K562 (cell line): ENCODE measurements around the gene ATG4D. TPM values are rescaled to one million over a fixed set of nuclear protein-coding genes. Genes with fewer than 3 reads are reported as not detected.

ENCODE experiments used
- CCNT2 ChIP-seq: IDR thresholded peaks from 2 replicates; pipeline ENCODE4 v1.6.1; 2011; ENCODE audit warnings: borderline replicate concordance, low read depth, mild to moderate bottlenecking, moderate library complexity, mixed read lengths, low read length; ENCODE audit not compliant: insufficient read length; ENCODE audit errors: extremely low read depth
- CLOCK ChIP-seq: fragments of 250-450 bp; sonication (Bioruptor Pico); IDR thresholded peaks from 2 replicates; pipeline ENCODE4 v1.4.0; 2020; ENCODE audit warnings: mild to moderate bottlenecking, moderate library complexity, borderline replicate concordance
- ELF1 ChIP-seq: fragments of 200-800 bp; sonication (Bioruptor generic); IDR thresholded peaks from 2 replicates; pipeline ENCODE4 v1.6.1; 2016; ENCODE audit warnings: missing genetic modification characterization, missing compliant biosample characterization
- EP300 ChIP-seq: IDR thresholded peaks from 2 replicates; pipeline ENCODE4 v1.6.1; 2012; ENCODE audit warnings: low read length, improper control_type of control experiment
- EP400 ChIP-seq: fragments of 450-650 bp; IDR thresholded peaks from 2 replicates; pipeline ENCODE4 v1.6.1; 2017; ENCODE audit warnings: antibody characterized with exemption, mild to moderate bottlenecking, moderate library complexity
- HEY1 ChIP-seq: fragments of 250-450 bp; sonication (Bioruptor Pico); IDR thresholded peaks from 2 replicates; pipeline ENCODE4 v1.5.0; 2020; ENCODE audit warnings: mild to moderate bottlenecking, moderate library complexity, borderline replicate concordance
- IRF9 ChIP-seq: fragments of 450-650 bp; IDR thresholded peaks from 2 replicates; pipeline ENCODE4 v1.6.1; 2016; ENCODE audit warnings: missing biosample characterization, missing genetic modification characterization
- MEF2A ChIP-seq: IDR thresholded peaks from 2 replicates; pipeline ENCODE4 v1.6.1; 2011; ENCODE audit warnings: low read depth, mild to moderate bottlenecking, low read length, moderate library complexity; ENCODE audit not compliant: control insufficient read depth
- NEUROD1 ChIP-seq: fragments of 150-350 bp; IDR thresholded peaks from 2 replicates; pipeline ENCODE4 v1.6.1; 2014; ENCODE audit warnings: borderline replicate concordance, low read length, low read depth; ENCODE audit not compliant: partially characterized antibody
- NFE2L1 ChIP-seq: fragments of 450-650 bp; IDR thresholded peaks from 2 replicates; pipeline ENCODE4 v1.6.1; 2016; ENCODE audit warnings: missing genetic modification characterization, low read depth, mild to moderate bottlenecking, missing compliant biosample characterization, moderate library complexity, borderline replicate concordance
- PHF8 ChIP-seq: fragments of 200-600 bp; sonication (generic); IDR thresholded peaks from 2 replicates; pipeline ENCODE4 v1.6.1; 2012; ENCODE audit warnings: mixed run types, mild to moderate bottlenecking, inconsistent platforms, low read length, moderate library complexity, borderline replicate concordance
- POLR2AphosphoS5 ChIP-seq: IDR thresholded peaks from 2 replicates; pipeline ENCODE4 v1.6.1; 2011; ENCODE audit warnings: mild to moderate bottlenecking, low read depth, low read length, moderate library complexity; ENCODE audit not compliant: control insufficient read depth, insufficient read depth
- POLR3A ChIP-seq: IDR thresholded peaks from 2 replicates; pipeline ENCODE4 v1.6.1; 2011; ENCODE audit warnings: borderline replicate concordance, mild to moderate bottlenecking, moderate library complexity; ENCODE audit not compliant: insufficient read length, insufficient read depth; ENCODE audit errors: extremely low read depth
- RCOR1 ChIP-seq, 2 experiments: IDR thresholded peaks; 2 replicates each; pipeline ENCODE4 v1.6.1; 2012; ENCODE audit warnings: low read depth in 2 of 2, low read length in 2 of 2, borderline replicate concordance in 1 of 2, improper control_type of control experiment in 1 of 2
- RREB1 ChIP-seq: fragments of 250-450 bp; sonication (Bioruptor Pico); IDR thresholded peaks from 2 replicates; pipeline ENCODE4 v1.4.0; 2020
- ZNF3 ChIP-seq: fragments of 250-450 bp; sonication (Bioruptor Pico); IDR thresholded peaks from 2 replicates; pipeline ENCODE4 v1.5.0; 2021; ENCODE audit warnings: mild to moderate bottlenecking, moderate library complexity
- polyA plus RNA-seq, 8 experiments: library from polyadenylated mRNA; depleted of rRNA in 4 of 8; stranded (reverse) in 5 of 8; unstranded in 3 of 8; fragments of >200 nt; fragmentation: Nextera tagmentation in 2 of 8; fragmentation: Illumina TruSeq in 1 of 8; extraction: Ambion mirVana in 2 of 8; extraction: Trizol in 1 of 8; gene quantifications; 2 replicates each; pipeline versions ENCODE4 v1.2.1 to v1.2.3, GENCODE V29; 2011 to 2014; ENCODE audit warnings: inconsistent platforms in 1 of 8, missing spikeins in 1 of 8
- total RNA-seq, 7 experiments: library from RNA; depleted of rRNA in 6 of 7; stranded (reverse); fragments of >200 nt in 6 of 7; fragmentation: Illumina TruSeq in 2 of 7; extraction: Trizol in 2 of 7; gene quantifications; 2 replicates each; pipeline versions ENCODE4 v1.2.1 to v1.2.3, GENCODE V29; 2011 to 2021; ENCODE audit warnings: low replicate concordance in 1 of 7

ATG4D gene
- total and polyA plus RNA-seq, 9 of the 15 experiments (the other 6 are each of a cell fraction or from before 2014, with no cell fraction given) = 0.51 to 66.1 (median 22.9) TPM

GRCh38 chr19:10543420-10544241, at the start of gene ATG4D (continued):
- TF ChIP-seq CCNT2 = peak; percentile 99
- TF ChIP-seq IRF9 = no peak
- TF ChIP-seq RCOR1 (IDR thresholded peaks at IDR 0.05; ENCODE audit: borderline replicate concordance in 1 of 2, low read depth in 2 of 2, low read length in 2 of 2) = peak; percentile 14 to 82; a peak in 3 of 4 replicates
- TF ChIP-seq MEF2A = no peak
- TF ChIP-seq RREB1 (CRISPR knock-in tag) = 0 out of 2 replicates have a peak, but pooled peaks have one; percentile 17
- TF ChIP-seq ELF1 (tag) = no peak
- TF ChIP-seq POLR2AphosphoS5 = peak; percentile 94
- TF ChIP-seq POLR3A = no peak
- TF ChIP-seq CLOCK (CRISPR knock-in tag) = no peak
- TF ChIP-seq NFE2L1 (tag) = no peak
- TF ChIP-seq HEY1 (CRISPR knock-in tag) = no peak
- peak; percentile 81 for TF ChIP-seq EP300
- no peak for TF ChIP-seq ZNF3 (CRISPR knock-in tag)
- peak; percentile 85; the same call in 1 of the 2 replicates for TF ChIP-seq PHF8
- peak; percentile 25 for TF ChIP-seq NEUROD1
- TF ChIP-seq EP400 = no peak
